BE2C (cell line): ENCODE data around the gene COL18A1.
A peak's percentile ranks its signal among the peaks of the same experiment; 100 is the strongest.

Experiments
- DNase-seq: peaks from one replicate; pipeline ENCODE4 v3.0.0-alpha.2; 2020
- H3K27me3 ChIP-seq: fragments of 250-450 bp; sonication (Bioruptor Pico); 2 replicates; pipeline ENCODE4 v1.5.1; 2020; ENCODE audit warnings: mild to moderate bottlenecking
- H3K36me3 ChIP-seq: fragments of 250-450 bp; sonication (Bioruptor Pico); 2 replicates; pipeline ENCODE4 v1.5.1; 2020; ENCODE audit warnings: mild to moderate bottlenecking
- H3K4me1 ChIP-seq: fragments of 250-450 bp; sonication (Bioruptor Pico); 2 replicates; pipeline ENCODE4 v1.5.1; 2020
- H3K4me3 ChIP-seq: 2 replicates; pipeline ENCODE4 v1.5.1; 2011; ENCODE audit warnings: low read depth, low read length
- H3K9me3 ChIP-seq: fragments of 250-450 bp; sonication (Bioruptor Pico); 2 replicates; pipeline ENCODE4 v1.5.1; 2020
- TF ChIP-seq, protein P1 (sequence below): IDR thresholded peaks from 2 replicates; pipeline ENCODE4 v1.5.1; 2012; ENCODE audit warnings: mild to moderate bottlenecking, low read depth, low read length

The COL18A1 gene

DNA sequence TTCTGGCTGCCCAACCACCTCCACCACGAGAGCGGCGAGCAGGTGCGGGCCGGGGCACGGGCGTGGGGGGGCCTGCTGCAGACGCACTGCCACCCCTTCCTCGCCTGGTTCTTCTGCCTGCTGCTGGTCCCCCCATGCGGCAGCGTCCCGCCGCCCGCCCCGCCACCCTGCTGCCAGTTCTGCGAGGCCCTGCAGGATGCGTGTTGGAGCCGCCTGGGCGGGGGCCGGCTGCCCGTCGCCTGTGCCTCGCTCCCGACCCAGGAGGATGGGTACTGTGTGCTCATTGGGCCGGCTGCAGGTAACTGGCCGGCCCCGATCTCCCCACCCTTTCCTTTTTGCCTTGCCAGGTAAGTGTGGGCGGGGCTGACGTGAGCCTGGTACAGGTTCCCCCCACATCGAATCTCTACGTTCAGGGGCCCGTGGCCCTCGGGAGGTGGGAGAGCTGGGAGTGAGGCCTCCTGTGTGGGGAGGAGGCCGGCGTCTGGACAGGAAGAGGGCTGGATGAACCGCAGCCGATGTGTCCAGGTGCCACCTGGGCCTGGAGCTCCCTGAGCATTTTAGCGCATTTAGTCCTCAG, 51.7 kb downstream of the COL18A1 start:
- Histone ChIP-seq H3K36me3 (no peaks in the 10 kb centered on the region), H3K27me3 (peaks cover 17% of the 10 kb centered on the region; the same call in 1 of the 2 replicates)
- TF ChIP-seq, protein P1, sequence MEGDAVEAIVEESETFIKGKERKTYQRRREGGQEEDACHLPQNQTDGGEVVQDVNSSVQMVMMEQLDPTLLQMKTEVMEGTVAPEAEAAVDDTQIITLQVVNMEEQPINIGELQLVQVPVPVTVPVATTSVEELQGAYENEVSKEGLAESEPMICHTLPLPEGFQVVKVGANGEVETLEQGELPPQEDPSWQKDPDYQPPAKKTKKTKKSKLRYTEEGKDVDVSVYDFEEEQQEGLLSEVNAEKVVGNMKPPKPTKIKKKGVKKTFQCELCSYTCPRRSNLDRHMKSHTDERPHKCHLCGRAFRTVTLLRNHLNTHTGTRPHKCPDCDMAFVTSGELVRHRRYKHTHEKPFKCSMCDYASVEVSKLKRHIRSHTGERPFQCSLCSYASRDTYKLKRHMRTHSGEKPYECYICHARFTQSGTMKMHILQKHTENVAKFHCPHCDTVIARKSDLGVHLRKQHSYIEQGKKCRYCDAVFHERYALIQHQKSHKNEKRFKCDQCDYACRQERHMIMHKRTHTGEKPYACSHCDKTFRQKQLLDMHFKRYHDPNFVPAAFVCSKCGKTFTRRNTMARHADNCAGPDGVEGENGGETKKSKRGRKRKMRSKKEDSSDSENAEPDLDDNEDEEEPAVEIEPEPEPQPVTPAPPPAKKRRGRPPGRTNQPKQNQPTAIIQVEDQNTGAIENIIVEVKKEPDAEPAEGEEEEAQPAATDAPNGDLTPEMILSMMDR, result no peak

DNA sequence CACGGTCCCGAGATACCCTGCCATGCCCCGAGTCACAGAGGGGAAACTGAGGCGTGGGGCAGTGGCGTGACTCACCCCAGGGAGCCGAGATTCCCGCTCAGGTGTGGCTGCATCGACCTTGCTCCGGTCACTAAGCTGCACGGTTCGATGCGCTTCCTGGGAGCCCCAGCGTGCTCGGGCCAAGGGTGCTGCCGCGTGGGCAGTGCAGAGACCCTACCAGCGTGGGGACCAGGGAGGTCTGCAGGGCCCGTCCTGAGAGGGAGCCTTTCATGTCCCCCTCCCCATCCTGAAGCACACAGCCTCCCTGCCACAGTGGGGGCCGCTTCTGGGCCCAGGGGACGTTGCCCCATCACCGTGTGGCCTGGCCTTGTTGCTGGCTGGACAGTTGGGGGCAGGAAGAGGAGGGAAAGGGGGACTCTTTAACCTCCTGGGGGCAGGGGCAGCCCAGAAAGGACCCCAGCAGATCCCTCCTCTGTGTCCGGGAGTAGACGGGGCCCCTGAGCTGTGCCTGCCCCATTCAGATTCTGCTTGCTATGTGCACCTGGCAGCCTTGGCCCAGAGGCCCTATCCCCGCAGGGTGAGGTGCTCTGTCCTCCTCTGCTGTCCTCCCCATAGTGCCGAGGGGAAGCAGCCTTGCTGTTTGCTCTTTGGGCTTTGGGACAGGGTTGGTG, 52.3 kb downstream of the COL18A1 start:
- H3K36me3 ChIP-seq, result no peaks in the 10 kb centered on the region
- no peak overlapping the region for H3K4me3 ChIP-seq
- H3K9me3 ChIP-seq, result no peaks in the 10 kb centered on the region
- H3K4me1 ChIP-seq, result no peaks in the 10 kb centered on the region; the same call in 1 of the 2 replicates
- H3K27me3 ChIP-seq, result peaks cover 17% of the 10 kb centered on the region
- no peak for DNase-seq
- TF ChIP-seq, protein P1, result no peak

More for the DNA sequence above, 51.7 kb downstream of the COL18A1 start:
- DNase-seq, result no peak
- no peaks in the 10 kb centered on the region; the same call in 1 of the 2 replicates for H3K4me1 ChIP-seq
- H3K4me3 ChIP-seq, result no peak overlapping the region
- H3K9me3 ChIP-seq, result no peaks in the 10 kb centered on the region

DNA sequence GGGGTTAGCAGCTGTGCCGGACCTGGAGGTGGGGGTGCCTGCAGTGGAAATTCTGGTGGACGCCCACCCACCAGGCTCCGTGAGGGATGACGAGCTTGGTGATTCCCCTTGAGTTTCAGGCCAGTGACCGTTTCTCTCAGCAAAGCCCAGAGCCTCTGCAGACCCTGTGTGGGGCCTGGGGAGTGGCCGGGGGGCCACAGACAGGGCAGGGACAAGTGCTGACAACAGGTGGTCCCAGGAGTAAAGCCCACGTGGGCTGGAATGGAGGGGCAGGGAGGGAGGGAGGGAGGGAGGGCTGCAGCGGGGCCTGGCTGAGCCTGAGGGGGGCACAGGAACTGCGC, 52.8 kb downstream of the COL18A1 start:
- Histone ChIP-seq H3K36me3 (no peaks in the 10 kb centered on the region), H3K4me1 (no peaks in the 10 kb centered on the region; the same call in 1 of the 2 replicates), H3K27me3 (peaks cover 22% of the 10 kb centered on the region), H3K9me3 (no peaks in the 10 kb centered on the region; the same call in 1 of the 2 replicates), H3K4me3 (no peak overlapping the region)
- TF ChIP-seq, protein P1, result no peak
- no peak for DNase-seq

DNA sequence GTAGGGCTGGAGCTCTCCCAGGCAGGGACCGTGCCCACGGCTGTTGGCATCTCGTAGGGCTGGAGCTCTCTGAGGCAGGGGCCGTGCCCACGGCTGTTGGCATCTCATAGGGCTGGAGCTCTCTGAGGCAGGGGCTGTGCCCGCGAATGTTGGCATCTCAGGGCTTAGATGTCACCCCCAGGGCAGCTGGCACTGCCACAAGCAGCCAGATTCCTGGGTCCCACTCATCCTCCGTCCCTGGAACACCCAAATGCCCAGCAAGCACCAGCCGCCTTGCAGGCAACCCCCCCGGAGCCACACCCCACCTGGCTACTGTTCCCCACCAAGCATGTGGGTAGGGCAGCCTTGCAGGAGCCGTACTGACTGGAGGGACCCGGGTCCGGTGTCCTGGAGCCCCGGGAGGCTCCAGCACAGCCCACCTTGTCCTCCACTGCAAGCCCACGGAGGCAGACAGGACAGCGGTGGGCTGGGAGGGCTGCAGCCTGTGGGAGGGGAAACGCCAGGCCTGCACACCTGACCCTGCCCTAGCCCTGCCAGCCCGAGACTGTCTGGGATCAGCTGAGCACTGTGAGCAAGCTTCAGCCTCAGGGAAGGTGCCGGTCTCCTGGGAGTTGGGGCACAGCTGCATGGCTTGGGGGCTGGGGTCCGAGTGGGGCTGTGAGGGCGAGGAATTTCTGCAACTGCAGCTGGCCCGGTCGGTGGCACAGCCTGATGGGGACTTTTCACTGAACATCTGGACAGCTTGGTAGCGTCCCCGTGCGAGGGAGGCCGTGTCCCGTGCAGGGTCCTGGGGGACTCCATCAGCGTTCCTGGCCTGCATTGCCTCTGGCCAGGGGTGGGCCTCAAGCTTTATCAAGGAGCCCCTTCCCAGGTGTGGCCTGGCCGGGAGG, 53.6 kb downstream of the COL18A1 start:
- DNase-seq, result peak; percentile 53
- no peaks in the 10 kb centered on the region; the same call in 1 of the 2 replicates for H3K4me1 ChIP-seq
- TF ChIP-seq, protein P1, result no peak
- H3K36me3 ChIP-seq, result no peaks in the 10 kb centered on the region
- H3K4me3 ChIP-seq, result no peak overlapping the region
- peaks cover 29% of the 10 kb centered on the region for H3K27me3 ChIP-seq
- no peaks in the 10 kb centered on the region; the same call in none of the 2 replicates for H3K9me3 ChIP-seq

DNA sequence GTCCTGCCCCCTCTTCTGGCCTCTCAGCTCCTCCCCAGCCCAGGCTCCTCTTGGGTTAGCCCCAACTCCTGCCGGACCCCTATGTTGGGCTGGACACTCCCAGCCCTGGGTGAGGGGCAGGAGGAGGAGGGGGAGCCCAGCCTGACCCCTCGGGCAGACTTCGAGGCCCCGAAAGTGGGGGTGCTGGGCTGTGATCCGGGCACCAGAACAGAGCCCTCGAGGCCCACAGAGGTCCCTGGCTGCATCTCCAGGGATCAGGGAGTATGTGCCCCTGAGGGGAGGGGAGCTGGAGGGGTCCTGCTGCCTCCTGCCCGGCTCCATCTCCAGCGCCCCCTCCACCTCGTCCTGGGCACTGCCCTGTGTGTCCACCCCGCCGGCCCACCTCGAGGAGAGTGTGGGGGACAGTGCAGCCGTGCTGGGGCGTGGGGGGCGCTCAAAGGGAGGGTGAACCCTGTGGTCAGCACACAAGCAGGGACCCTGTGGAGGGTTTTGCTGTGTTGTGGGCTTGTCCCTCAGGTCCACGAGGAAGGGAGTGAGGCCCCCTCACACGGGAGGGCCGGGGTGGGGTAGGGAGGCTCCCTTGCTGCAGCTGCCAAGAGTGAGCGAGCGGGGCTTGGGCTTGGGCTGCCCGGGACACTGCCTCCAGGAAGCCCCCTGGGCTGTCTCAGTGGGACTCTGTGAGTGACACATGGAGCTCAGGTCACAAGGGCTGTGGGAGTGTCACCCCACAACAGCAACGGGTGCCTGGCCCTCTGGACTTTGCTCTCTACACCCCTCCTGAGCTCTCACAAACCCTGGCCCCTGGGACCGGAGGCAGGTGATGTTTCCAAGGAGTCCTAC, 54.4 kb downstream of the COL18A1 start:
- Histone ChIP-seq H3K9me3 (no peaks in the 10 kb centered on the region; the same call in none of the 2 replicates), H3K36me3 (no peaks in the 10 kb centered on the region), H3K27me3 (peaks cover 34% of the 10 kb centered on the region), H3K4me3 (no peak overlapping the region), H3K4me1 (no peaks in the 10 kb centered on the region; the same call in 1 of the 2 replicates)
- no peak for DNase-seq
- TF ChIP-seq, protein P1, result no peak
